Stimulated activated CD4-positive, alpha-beta T cell treated with anti-CD3 and anti-CD28 coated beads, Interleukin-12 subunit alpha, Interleukin-12 subunit beta, amount 100 ng/mL, for 48 hours (primary cell): ENCODE results near the gene NFAM1.

ENCODE experiments used
- DNase-seq, 3 donors: peaks; one replicate each; pipeline ENCODE4 v3.0.0-alpha.2; 2020; ENCODE audit warnings: low read depth in 2 of 3, low spot score in 1 of 3

NFAM1 gene

GRCh38 chr22:42336527-42337227 lies 95.5 kb downstream of the NFAM1 start:
- no peak for DNase-seq

- no peak for DNase-seq
Observed at GRCh38 chr22:42335839-42336378, 96.3 kb downstream of the NFAM1 start.

- no peak for DNase-seq
Observed at GRCh38 chr22:42334875-42335512, 97.2 kb downstream of the NFAM1 start.

- DNase-seq = no peak
Observed at GRCh38 chr22:42333544-42333943, 98.7 kb downstream of the NFAM1 start.

GRCh38 chr22:42332089-42332488 lies 100.1 kb downstream of the NFAM1 start:
- DNase-seq = no peak

GRCh38 chr22:42331014-42331413 lies 101.2 kb downstream of the NFAM1 start:
- no peak for DNase-seq
